ENCODE data around the gene MAN1B1.

Gene MAN1B1

GRCh38 chr9:137080260-137081122, 6.3 kb upstream of the MAN1B1 start:
- ChIA-PET POLR2A (interaction anchor here (0.6 kb wide), 1 partner anchor 22 kb away, joined by 3 read pairs; no protein-coding TSS in a partner anchor), CTCF (interaction anchor here (1.3 to 2.5 kb wide), 2 partner anchors 10 to 52 kb away, joined by 3 to 10 read pairs; partner anchors contain the start of gene SAPCD2)

GRCh38 chr9:137082222-137082924, 4.4 kb upstream of the MAN1B1 start:
- Histone ChIP-seq H3K27ac (ENCODE audit: insufficient read depth in 1 of 2, low read depth in 1 of 2, low read length in 2 of 2, poor library complexity in 1 of 2, severe bottlenecking in 2 of 2) (no peak overlapping the region), H3K36me3 (ENCODE audit: control insufficient read depth in 4 of 4, insufficient read depth in 4 of 4, low read length in 3 of 4) (peaks cover 0 to 51% (median 28%) of the 10 kb centered on the region in 4 experiments), H3K27me3 (replicated peaks in 2 of 5; ENCODE audit: control insufficient read depth in 4 of 5, insufficient read depth in 5 of 5, low read length in 4 of 5) (no peaks in the 10 kb centered on the region), H3K4me3 (ENCODE audit: control insufficient read depth in 1 of 7, extremely low read depth in 1 of 7, insufficient read depth in 4 of 7, low read depth in 2 of 7, low read length in 6 of 7) (no peak overlapping the region), H3K4me1 (ENCODE audit: control extremely low read depth in 1 of 4, control insufficient read depth in 4 of 4, insufficient read depth in 4 of 4, low read length in 3 of 4) (peaks cover under 1 to 28% (median 25%) of the 10 kb centered on the region in 4 experiments), H3K9me3 (ENCODE audit: control extremely low read depth in 1 of 5, control insufficient read depth in 4 of 5, insufficient read depth in 2 of 5, low read depth in 1 of 5, low read length in 4 of 5) (no peaks in the 10 kb centered on the region)
- POLR2A ChIA-PET, result no interaction called here
- 98% methylated on average over 12 of the region's 16 CpGs for WGBS (ENCODE audit: insufficient coverage)
- CTCF ChIA-PET, result interaction anchor here (1.8 to 2.5 kb wide), 2 partner anchors 12 to 14 kb away, joined by 5 to 10 read pairs; partner anchors contain the start of gene SAPCD2
- no peak for DNase-seq

More at GRCh38 chr9:137080260-137081122, 6.3 kb upstream of the MAN1B1 start:
- no peak overlapping the region for H3K4me3 ChIP-seq (ENCODE audit: control insufficient read depth in 1 of 7, extremely low read depth in 1 of 7, insufficient read depth in 4 of 7, low read depth in 2 of 7, low read length in 6 of 7)
- peaks cover 0 to 51% (median 28%) of the 10 kb centered on the region in 4 experiments for H3K36me3 ChIP-seq (ENCODE audit: control insufficient read depth in 4 of 4, insufficient read depth in 4 of 4, low read length in 3 of 4)
- no peak overlapping the region for H3K27ac ChIP-seq (ENCODE audit: insufficient read depth in 1 of 2, low read depth in 1 of 2, low read length in 2 of 2, poor library complexity in 1 of 2, severe bottlenecking in 2 of 2)
- peaks cover 0 to 21% (median 20%) of the 10 kb centered on the region in 4 experiments for H3K4me1 ChIP-seq (ENCODE audit: control extremely low read depth in 1 of 4, control insufficient read depth in 4 of 4, insufficient read depth in 4 of 4, low read length in 3 of 4)
- H3K9me3 ChIP-seq (ENCODE audit: control extremely low read depth in 1 of 5, control insufficient read depth in 4 of 5, insufficient read depth in 2 of 5, low read depth in 1 of 5, low read length in 4 of 5), result no peaks in the 10 kb centered on the region
- no peak for DNase-seq
- H3K27me3 ChIP-seq (replicated peaks in 2 of 5; ENCODE audit: control insufficient read depth in 4 of 5, insufficient read depth in 5 of 5, low read length in 4 of 5), result no peaks in the 10 kb centered on the region
- 98% methylated on average over 21 of the region's 24 CpGs for WGBS (ENCODE audit: insufficient coverage)

- DNase-seq, result no peak
- 96% methylated on average over 7 of the region's 8 CpGs for WGBS (ENCODE audit: insufficient coverage)
- Histone ChIP-seq H3K27me3 (replicated peaks in 2 of 5; ENCODE audit: control insufficient read depth in 4 of 5, insufficient read depth in 5 of 5, low read length in 4 of 5) (no peaks in the 10 kb centered on the region), H3K4me3 (ENCODE audit: control insufficient read depth in 1 of 7, extremely low read depth in 1 of 7, insufficient read depth in 4 of 7, low read depth in 2 of 7, low read length in 6 of 7) (no peak overlapping the region), H3K4me1 (ENCODE audit: control extremely low read depth in 1 of 4, control insufficient read depth in 4 of 4, insufficient read depth in 4 of 4, low read length in 3 of 4) (peaks cover 6 to 34% (median 30%) of the 10 kb centered on the region in 4 experiments), H3K9me3 (ENCODE audit: control extremely low read depth in 1 of 5, control insufficient read depth in 4 of 5, insufficient read depth in 2 of 5, low read depth in 1 of 5, low read length in 4 of 5) (no peaks in the 10 kb centered on the region), H3K36me3 (ENCODE audit: control insufficient read depth in 4 of 4, insufficient read depth in 4 of 4, low read length in 3 of 4) (peaks cover 0 to 51% (median 28%) of the 10 kb centered on the region in 4 experiments), H3K27ac (ENCODE audit: insufficient read depth in 1 of 2, low read depth in 1 of 2, low read length in 2 of 2, poor library complexity in 1 of 2, severe bottlenecking in 2 of 2) (no peak overlapping the region)
- POLR2A ChIA-PET, result no interaction called here
- CTCF ChIA-PET, result interaction anchor here (1.8 to 2.5 kb wide), 2 partner anchors 12 to 15 kb away, joined by 5 to 10 read pairs; partner anchors contain the start of gene SAPCD2
These were observed 3.9 kb upstream of the MAN1B1 start for GRCh38 chr9:137082925-137083290.

- POLR2A ChIA-PET, result no interaction called here
- WGBS (ENCODE audit: insufficient coverage), result 95% methylated on average over 11 of the region's 12 CpGs
- H3K4me1 ChIP-seq (ENCODE audit: control extremely low read depth in 1 of 4, control insufficient read depth in 4 of 4, insufficient read depth in 4 of 4, low read length in 3 of 4), result peaks cover 8 to 34% (median 25%) of the 10 kb centered on the region in 4 experiments
- peaks cover 0 to 56% (median 28%) of the 10 kb centered on the region in 4 experiments for H3K36me3 ChIP-seq (ENCODE audit: control insufficient read depth in 4 of 4, insufficient read depth in 4 of 4, low read length in 3 of 4)
- no peak overlapping the region for H3K27ac ChIP-seq (ENCODE audit: insufficient read depth in 1 of 2, low read depth in 1 of 2, low read length in 2 of 2, poor library complexity in 1 of 2, severe bottlenecking in 2 of 2)
- no peaks in the 10 kb centered on the region for H3K9me3 ChIP-seq (ENCODE audit: control extremely low read depth in 1 of 5, control insufficient read depth in 4 of 5, insufficient read depth in 2 of 5, low read depth in 1 of 5, low read length in 4 of 5)
- CTCF ChIA-PET, result interaction anchor here (0.6 to 1.2 kb wide), 2 partner anchors 9 to 11 kb away, joined by 3 read pairs; no protein-coding TSS in a partner anchor
- no peak overlapping the region for H3K4me3 ChIP-seq (ENCODE audit: control insufficient read depth in 1 of 7, extremely low read depth in 1 of 7, insufficient read depth in 4 of 7, low read depth in 2 of 7, low read length in 6 of 7)
- H3K27me3 ChIP-seq (replicated peaks in 2 of 5; ENCODE audit: control insufficient read depth in 4 of 5, insufficient read depth in 5 of 5, low read length in 4 of 5), result no peaks in the 10 kb centered on the region
- DNase-seq, result no peak
These were observed 3.3 kb upstream of the MAN1B1 start for GRCh38 chr9:137083394-137084004.

- Histone ChIP-seq H3K4me1 (ENCODE audit: control extremely low read depth in 1 of 4, control insufficient read depth in 4 of 4, insufficient read depth in 4 of 4, low read length in 3 of 4) (peaks cover 8 to 29% (median 21%) of the 10 kb centered on the region in 4 experiments), H3K4me3 (ENCODE audit: control insufficient read depth in 1 of 7, extremely low read depth in 1 of 7, insufficient read depth in 4 of 7, low read depth in 2 of 7, low read length in 6 of 7) (no peak overlapping the region), H3K27me3 (replicated peaks in 2 of 5; ENCODE audit: control insufficient read depth in 4 of 5, insufficient read depth in 5 of 5, low read length in 4 of 5) (no peaks in the 10 kb centered on the region), H3K27ac (ENCODE audit: insufficient read depth in 1 of 2, low read depth in 1 of 2, low read length in 2 of 2, poor library complexity in 1 of 2, severe bottlenecking in 2 of 2) (no peak overlapping the region), H3K36me3 (ENCODE audit: control insufficient read depth in 4 of 4, insufficient read depth in 4 of 4, low read length in 3 of 4) (peaks cover 2 to 53% (median 30%) of the 10 kb centered on the region in 4 experiments), H3K9me3 (ENCODE audit: control extremely low read depth in 1 of 5, control insufficient read depth in 4 of 5, insufficient read depth in 2 of 5, low read depth in 1 of 5, low read length in 4 of 5) (no peaks in the 10 kb centered on the region)
- ChIA-PET CTCF (interaction anchor here (0.9 to 1.2 kb wide), 2 partner anchors 10 to 55 kb away, joined by 3 read pairs; no protein-coding TSS in a partner anchor), POLR2A (no interaction called here)
- no peak for DNase-seq
- WGBS (ENCODE audit: insufficient coverage), result 80% methylated on average over 7 of the region's 9 CpGs
These were observed 2.3 kb upstream of the MAN1B1 start for GRCh38 chr9:137084526-137084925.

- under 1% methylated on average over 58 of the region's 58 CpGs for WGBS (ENCODE audit: insufficient coverage)
- peaks cover 2 to 47% (median 28%) of the 10 kb centered on the region in 4 experiments for H3K36me3 ChIP-seq (ENCODE audit: control insufficient read depth in 4 of 4, insufficient read depth in 4 of 4, low read length in 3 of 4)
- H3K27ac ChIP-seq (ENCODE audit: insufficient read depth in 1 of 2, low read depth in 1 of 2, low read length in 2 of 2, poor library complexity in 1 of 2, severe bottlenecking in 2 of 2), result peak overlapping the region in 1 of 2 experiments; percentile 77
- ChIA-PET CTCF (interaction anchor here (1.2 to 3.1 kb wide), 7 partner anchors 12 to 57 kb away, joined by 3 to 11 read pairs (median 4); partner anchors contain the start of gene SAPCD2), POLR2A (no interaction called here)
- H3K27me3 ChIP-seq (replicated peaks in 2 of 5; ENCODE audit: control insufficient read depth in 4 of 5, insufficient read depth in 5 of 5, low read length in 4 of 5), result no peaks in the 10 kb centered on the region
- peak in 1 of 3 donors; percentile 7 for DNase-seq
- peaks cover 8 to 29% (median 21%) of the 10 kb centered on the region in 4 experiments for H3K4me1 ChIP-seq (ENCODE audit: control extremely low read depth in 1 of 4, control insufficient read depth in 4 of 4, insufficient read depth in 4 of 4, low read length in 3 of 4)
- no peaks in the 10 kb centered on the region for H3K9me3 ChIP-seq (ENCODE audit: control extremely low read depth in 1 of 5, control insufficient read depth in 4 of 5, insufficient read depth in 2 of 5, low read depth in 1 of 5, low read length in 4 of 5)
- H3K4me3 ChIP-seq (ENCODE audit: control insufficient read depth in 1 of 7, extremely low read depth in 1 of 7, insufficient read depth in 4 of 7, low read depth in 2 of 7, low read length in 6 of 7), result peak overlapping the region; percentile 9 to 88 (median 82)
These were observed 760 bp upstream of the MAN1B1 start for GRCh38 chr9:137085920-137086530.
